Natural killer cell (primary cell): ENCODE data around the gene LRPPRC. TPM values are rescaled to one million over a fixed set of nuclear protein-coding genes. Genes with fewer than 3 reads are reported as not detected.
A peak's percentile ranks its signal among the peaks of the same experiment; 100 is the strongest.

Experiments used
- ATAC-seq, 3 donors: fragments of 150-1000 bp in 2 of 3; fragments of 200-7000 bp in 1 of 3; cut with Tn5 transposase; 1 replicate in 1 of 3; 2 replicates in 2 of 3; pipeline ENCODE4 v1.10.0; 2021; ENCODE audit warnings: mild to moderate bottlenecking in 2 of 3, moderate library complexity in 2 of 3
- DNase-seq, 2 donors: peaks; one replicate each; pipeline versions ENCODE4 v3.0.0 to v3.0.0-alpha.2; 2013 to 2021; ENCODE audit warnings: mixed read lengths in 1 of 2
- H3K27ac ChIP-seq: one replicate; pipeline ENCODE4 v1.5.1; 2013; ENCODE audit warnings: mild to moderate bottlenecking, low read length
- H3K27me3 ChIP-seq: one replicate; pipeline ENCODE4 v1.6.1; 2013; ENCODE audit warnings: low read length; ENCODE audit not compliant: control insufficient read depth, insufficient read depth
- H3K36me3 ChIP-seq: one replicate; pipeline ENCODE4 v1.6.1; 2013; ENCODE audit warnings: low read length; ENCODE audit not compliant: control insufficient read depth, insufficient read depth
- H3K4me1 ChIP-seq: one replicate; pipeline ENCODE4 v1.6.1; 2013; ENCODE audit warnings: low read length; ENCODE audit not compliant: control insufficient read depth, insufficient read depth
- H3K4me3 ChIP-seq: one replicate; pipeline ENCODE4 v1.5.1; 2013; ENCODE audit warnings: low read length
- H3K9me3 ChIP-seq: one replicate; pipeline ENCODE4 v1.6.1; 2013; ENCODE audit warnings: low read length; ENCODE audit not compliant: control insufficient read depth, insufficient read depth
- H3K27ac Mint-ChIP-seq, 2 donors: one replicate each; pipeline ENCODE4 v1.8.0; 2022; ENCODE audit warnings: mild to moderate bottlenecking in 2 of 2, mixed read lengths in 2 of 2, moderate library complexity in 1 of 2
- H3K27me3 Mint-ChIP-seq, 2 donors: one replicate each; pipeline ENCODE4 v1.8.0; 2022; ENCODE audit warnings: low read depth in 2 of 2, mixed read lengths in 2 of 2
- H3K36me3 Mint-ChIP-seq: one replicate; pipeline ENCODE4 v1.8.0; 2022; ENCODE audit warnings: mixed read lengths
- H3K4me1 Mint-ChIP-seq, 2 donors: one replicate each; pipeline ENCODE4 v1.8.0; 2022; ENCODE audit warnings: mixed read lengths in 2 of 2
- H3K4me3 Mint-ChIP-seq: one replicate; pipeline ENCODE4 v1.8.0; 2022; ENCODE audit warnings: mild to moderate bottlenecking, moderate library complexity, mixed read lengths
- H3K9me3 Mint-ChIP-seq, 2 donors: one replicate each; pipeline ENCODE4 v1.8.0; 2022; ENCODE audit warnings: mixed read lengths in 2 of 2
- CTCF ChIP-seq: fragments of 200-600 bp; IDR thresholded peaks from one replicate; pipeline ENCODE4 v1.8.0; 2022; ENCODE audit warnings: antibody characterized with exemption
- WGBS: methylation state at CpG from one replicate; pipeline ENCODE4 v1.1.7; 2013; ENCODE audit warnings: missing lambda C conversion rate; ENCODE audit not compliant: insufficient coverage; 5-methylcytosine and 5-hydroxymethylcytosine counted together
- intact Hi-C: fragments of 100-400 bp; cut with micrococcal nuclease; formaldehyde crosslinking; loops from one replicate; pipeline ENCODE4 v1.14.2; 2022
- total RNA-seq, 4 donors: library from RNA; stranded (reverse); fragments of 120-200 nt in 1 of 4; gene quantifications; one replicate each; pipeline versions ENCODE4 v1.2.3 to v1.2.4, GENCODE V29; 2013 to 2022

LRPPRC gene
- total RNA-seq, 3 donors from 2014 or later (not counting 1 experiment from before 2014, with no cell fraction given) = 43.5 to 53.8 (median 48.4) TPM

GRCh38 chr2:43950383-43951008 is 45.3 kb downstream of the LRPPRC start:
- Histone ChIP-seq H3K4me3 (no peak overlapping the region), H3K9me3 (no peaks in the 10 kb centered on the region), H3K27ac (no peak overlapping the region), H3K36me3 (peaks cover 78% of the 10 kb centered on the region), H3K27me3 (no peaks in the 10 kb centered on the region), H3K4me1 (no peaks in the 10 kb centered on the region)
- 85% methylated on average over 7 of the region's 8 CpGs for WGBS
- intact Hi-C loops = no loop called here
- H3K9me3 Mint-ChIP-seq = no peaks in the 10 kb centered on the region
- H3K36me3 Mint-ChIP-seq = peaks cover 14% of the 10 kb centered on the region
- peak; percentile 43 for TF ChIP-seq CTCF
- no peaks in the 10 kb centered on the region for H3K27me3 Mint-ChIP-seq
- ATAC-seq (peak in 1 of 3 donors; percentile 58), DNase-seq (peak in 1 of 2 donors; percentile 64)
- no peak overlapping the region for H3K27ac Mint-ChIP-seq
- H3K4me3 Mint-ChIP-seq = no peak overlapping the region
- peaks cover 8 to 9% of the 10 kb centered on the region in 2 donors for H3K4me1 Mint-ChIP-seq

- no peaks in the 10 kb centered on the region for H3K4me1 Mint-ChIP-seq
- H3K27ac Mint-ChIP-seq = no peak overlapping the region
- no peak for DNase-seq
- Histone ChIP-seq H3K4me1 (no peaks in the 10 kb centered on the region), H3K36me3 (peaks cover 78% of the 10 kb centered on the region), H3K9me3 (no peaks in the 10 kb centered on the region), H3K27ac (no peak overlapping the region), H3K27me3 (no peaks in the 10 kb centered on the region), H3K4me3 (no peak overlapping the region)
- TF ChIP-seq CTCF = no peak
- WGBS = 97% methylated on average over 2 of the region's 3 CpGs
- no peak for ATAC-seq
- H3K27me3 Mint-ChIP-seq = no peaks in the 10 kb centered on the region
- intact Hi-C loops = no loop called here
- no peaks in the 10 kb centered on the region for H3K9me3 Mint-ChIP-seq
- no peak overlapping the region for H3K4me3 Mint-ChIP-seq
- peaks cover 14% of the 10 kb centered on the region for H3K36me3 Mint-ChIP-seq
Measured at GRCh38 chr2:43948370-43948769, 47.4 kb downstream of the LRPPRC start.

GRCh38 chr2:43946685-43947084 is 49.1 kb downstream of the LRPPRC start:
- Histone ChIP-seq H3K9me3 (no peaks in the 10 kb centered on the region), H3K4me3 (no peak overlapping the region), H3K4me1 (no peaks in the 10 kb centered on the region), H3K36me3 (peaks cover 80% of the 10 kb centered on the region), H3K27ac (no peak overlapping the region), H3K27me3 (no peaks in the 10 kb centered on the region)
- Mint-ChIP-seq H3K36me3 (peaks cover 6% of the 10 kb centered on the region), H3K9me3 (no peaks in the 10 kb centered on the region), H3K4me3 (no peak overlapping the region), H3K4me1 (no peaks in the 10 kb centered on the region), H3K27me3 (no peaks in the 10 kb centered on the region), H3K27ac (no peak overlapping the region)
- DNase-seq (no peak), ATAC-seq (no peak)
- TF ChIP-seq CTCF = no peak
- WGBS = 100% methylated on average over 4 of the region's 4 CpGs
- intact Hi-C loops = no loop called here

- no peak for ATAC-seq
- 94% methylated on average over 2 of the region's 3 CpGs for WGBS
- peaks cover 6% of the 10 kb centered on the region for H3K36me3 Mint-ChIP-seq
Measured at GRCh38 chr2:43945439-43945838, 50.4 kb downstream of the LRPPRC start.

More at GRCh38 chr2:43945439-43945838, 50.4 kb downstream of the LRPPRC start:
- Mint-ChIP-seq H3K4me3 (no peak overlapping the region), H3K27me3 (no peaks in the 10 kb centered on the region), H3K9me3 (no peaks in the 10 kb centered on the region), H3K4me1 (no peaks in the 10 kb centered on the region), H3K27ac (no peak overlapping the region)
- Histone ChIP-seq H3K27ac (no peak overlapping the region), H3K4me1 (no peaks in the 10 kb centered on the region), H3K4me3 (no peak overlapping the region), H3K36me3 (peaks cover 80% of the 10 kb centered on the region), H3K27me3 (no peaks in the 10 kb centered on the region), H3K9me3 (no peaks in the 10 kb centered on the region)
- DNase-seq = no peak
- no peak for TF ChIP-seq CTCF
- intact Hi-C loops = no loop called here
